ENCODE measurements around the gene HAGHL. TPM values are rescaled to one million over a fixed set of nuclear protein-coding genes. Genes with fewer than 3 reads are reported as not detected.
"Not testable (repeated sequence)": the region's sequence is repeated elsewhere in the genome, so short reads cannot be mapped to it uniquely, and the experiment has no call there.

Gene HAGHL
- total and polyA plus RNA-seq, 2 donors from 2014 or later: 7.5 to 18.0 TPM

DNA sequence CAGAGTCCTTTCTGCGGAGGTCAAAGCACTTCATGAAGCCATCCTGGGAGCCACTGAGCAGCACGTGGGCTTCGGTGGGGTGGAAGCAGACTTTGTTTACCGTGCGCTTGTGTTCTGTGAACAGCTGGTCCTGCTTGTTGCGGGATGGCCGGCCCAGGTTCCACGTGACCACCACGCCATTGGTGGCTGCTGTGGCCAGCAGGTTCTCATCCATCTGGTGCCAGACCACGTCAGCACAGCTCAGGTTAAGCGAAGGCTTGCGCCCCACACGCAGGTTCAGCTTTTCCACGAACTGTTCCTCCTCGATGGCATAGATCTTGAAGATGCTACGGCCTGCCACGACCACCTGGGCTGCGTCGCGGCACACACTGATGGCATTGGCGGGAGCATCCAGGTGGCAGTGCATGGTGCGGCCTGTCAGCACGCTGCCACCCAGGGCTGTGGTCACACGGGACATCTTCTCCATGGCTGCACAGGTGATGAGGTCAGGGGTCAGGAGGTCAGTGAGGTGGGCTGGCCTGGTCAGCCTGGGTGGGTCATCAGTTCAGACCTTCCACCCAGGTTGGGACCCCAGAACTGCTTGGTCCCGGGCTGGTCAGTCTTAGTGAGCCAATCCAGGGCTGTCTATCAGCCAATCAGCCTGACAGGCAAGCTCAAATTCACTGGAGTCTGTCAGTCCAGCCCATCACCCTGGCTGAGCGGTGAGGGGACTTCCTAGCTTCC, 37.6 kb upstream of the HAGHL start:
- Histone ChIP-seq H3K27me3 (ENCODE audit: control insufficient read depth, insufficient read depth, low read length) (no peaks in the 10 kb centered on the region), H3K9me3 (ENCODE audit: control insufficient read depth in 2 of 3, insufficient read depth in 1 of 3, low read length in 3 of 3) (no peaks in the 10 kb centered on the region), H3K36me3 (ENCODE audit: control insufficient read depth in 2 of 3, insufficient read depth in 3 of 3, low read length in 3 of 3) (peaks cover 0 to 3% (median 0%) of the 10 kb centered on the region in 3 donors), H3K9ac (ENCODE audit: low read length in 3 of 3) (peak overlapping the region; percentile 48 to 93 (median 86)), H3K4me1 (ENCODE audit: control insufficient read depth in 2 of 3, insufficient read depth in 2 of 3, low read depth in 1 of 3, low read length in 3 of 3) (peaks cover 0 to 18% (median 0%) of the 10 kb centered on the region in 3 donors), H3K27ac (ENCODE audit: low read depth in 2 of 2, low read length in 2 of 2) (no peak overlapping the region), H3K4me3 (ENCODE audit: low read length in 3 of 3) (peak overlapping the region; percentile 12 to 90 (median 75))
- TF ChIP-seq, protein P1, sequence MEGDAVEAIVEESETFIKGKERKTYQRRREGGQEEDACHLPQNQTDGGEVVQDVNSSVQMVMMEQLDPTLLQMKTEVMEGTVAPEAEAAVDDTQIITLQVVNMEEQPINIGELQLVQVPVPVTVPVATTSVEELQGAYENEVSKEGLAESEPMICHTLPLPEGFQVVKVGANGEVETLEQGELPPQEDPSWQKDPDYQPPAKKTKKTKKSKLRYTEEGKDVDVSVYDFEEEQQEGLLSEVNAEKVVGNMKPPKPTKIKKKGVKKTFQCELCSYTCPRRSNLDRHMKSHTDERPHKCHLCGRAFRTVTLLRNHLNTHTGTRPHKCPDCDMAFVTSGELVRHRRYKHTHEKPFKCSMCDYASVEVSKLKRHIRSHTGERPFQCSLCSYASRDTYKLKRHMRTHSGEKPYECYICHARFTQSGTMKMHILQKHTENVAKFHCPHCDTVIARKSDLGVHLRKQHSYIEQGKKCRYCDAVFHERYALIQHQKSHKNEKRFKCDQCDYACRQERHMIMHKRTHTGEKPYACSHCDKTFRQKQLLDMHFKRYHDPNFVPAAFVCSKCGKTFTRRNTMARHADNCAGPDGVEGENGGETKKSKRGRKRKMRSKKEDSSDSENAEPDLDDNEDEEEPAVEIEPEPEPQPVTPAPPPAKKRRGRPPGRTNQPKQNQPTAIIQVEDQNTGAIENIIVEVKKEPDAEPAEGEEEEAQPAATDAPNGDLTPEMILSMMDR (IDR thresholded peaks at IDR 0.05; ENCODE audit: borderline replicate concordance, extremely low read depth, insufficient read depth): no peak
- intact Hi-C loops (cut with DNase I): no loop called here
- DNase-seq (no peak), FAIRE-seq (no peak)

DNA sequence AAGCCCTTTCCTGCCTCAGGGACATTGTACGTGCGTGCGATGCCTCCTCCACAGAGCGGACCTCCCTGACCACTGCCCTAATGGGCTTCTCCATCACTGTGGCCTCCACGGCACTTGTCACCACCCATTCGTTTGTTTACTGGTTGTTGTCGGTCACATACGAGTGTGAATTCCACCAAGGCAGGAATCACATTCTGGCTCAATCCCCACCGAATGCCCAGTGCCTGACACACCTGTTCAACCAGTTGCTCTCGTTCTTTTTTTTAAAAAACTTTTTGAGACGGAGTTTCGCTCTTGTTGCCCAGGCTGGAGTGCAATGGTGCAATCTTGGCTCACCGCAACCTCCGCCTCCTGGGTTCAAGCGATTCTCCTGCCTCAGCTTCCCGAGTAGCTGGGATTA, 35.7 kb upstream of the HAGHL start:
- H3K27ac ChIP-seq (ENCODE audit: low read depth in 2 of 2, low read length in 2 of 2); FAIRE-seq; H3K9me3 ChIP-seq (ENCODE audit: control insufficient read depth in 2 of 3, insufficient read depth in 1 of 3, low read length in 3 of 3); H3K36me3 ChIP-seq (ENCODE audit: control insufficient read depth in 2 of 3, insufficient read depth in 3 of 3, low read length in 3 of 3); H3K27me3 ChIP-seq (ENCODE audit: control insufficient read depth, insufficient read depth, low read length); DNase-seq; H3K4me3 ChIP-seq (ENCODE audit: low read length in 3 of 3); intact Hi-C loops (cut with DNase I); H3K9ac ChIP-seq (ENCODE audit: low read length in 3 of 3): not testable (repeated sequence)
- peaks cover 0 to 17% (median 0%) of the 10 kb centered on the region in 3 donors for H3K4me1 ChIP-seq (ENCODE audit: control insufficient read depth in 2 of 3, insufficient read depth in 2 of 3, low read depth in 1 of 3, low read length in 3 of 3)

DNA sequence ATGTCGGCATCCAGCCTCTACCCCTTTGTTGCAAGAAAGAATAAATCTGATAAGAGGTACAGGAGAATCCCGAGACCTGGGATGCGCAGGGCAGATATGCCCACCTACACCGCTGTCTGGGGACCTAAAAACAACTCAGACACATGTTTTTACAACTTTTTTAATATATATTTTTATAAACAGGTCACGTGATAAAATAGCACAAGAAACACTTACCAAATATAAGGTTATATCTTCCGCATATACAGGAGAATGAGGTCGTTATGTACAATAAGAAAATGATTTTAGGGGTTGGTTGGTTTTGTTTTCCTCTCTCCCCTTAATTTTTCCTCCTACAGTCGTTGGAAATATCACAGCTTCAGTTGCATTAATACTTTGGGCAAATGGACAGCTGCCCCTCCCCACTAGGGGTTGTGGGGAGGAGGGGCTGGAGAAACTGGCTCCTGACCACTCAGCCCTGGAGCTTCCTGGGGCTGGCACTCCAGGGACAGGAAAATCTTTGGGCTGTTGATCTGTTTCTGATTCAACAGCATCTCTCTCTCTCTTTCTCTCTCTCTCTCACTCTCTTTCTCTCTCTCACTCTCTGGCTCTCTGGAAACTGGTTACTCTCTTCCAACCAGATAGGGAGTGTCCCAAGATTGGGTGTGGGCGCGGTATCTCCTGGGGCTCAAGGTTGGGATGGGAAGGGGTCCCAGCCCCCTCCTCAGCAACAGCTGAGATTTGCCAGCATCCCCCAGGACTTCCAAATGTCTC, 34.4 kb upstream of the HAGHL start:
- intact Hi-C loops (cut with DNase I): no loop called here
- Histone ChIP-seq H3K36me3 (ENCODE audit: control insufficient read depth in 2 of 3, insufficient read depth in 3 of 3, low read length in 3 of 3) (no peaks in the 10 kb centered on the region), H3K27ac (ENCODE audit: low read depth in 2 of 2, low read length in 2 of 2) (no peak overlapping the region), H3K4me3 (ENCODE audit: low read length in 3 of 3) (no peak overlapping the region), H3K4me1 (ENCODE audit: control insufficient read depth in 2 of 3, insufficient read depth in 2 of 3, low read depth in 1 of 3, low read length in 3 of 3) (peaks cover 0 to 17% (median 0%) of the 10 kb centered on the region in 3 donors), H3K9me3 (ENCODE audit: control insufficient read depth in 2 of 3, insufficient read depth in 1 of 3, low read length in 3 of 3) (no peaks in the 10 kb centered on the region), H3K27me3 (ENCODE audit: control insufficient read depth, insufficient read depth, low read length) (peaks cover 4% of the 10 kb centered on the region), H3K9ac (ENCODE audit: low read length in 3 of 3) (no peak overlapping the region)
- TF ChIP-seq, protein P1 (IDR thresholded peaks at IDR 0.05; ENCODE audit: borderline replicate concordance, extremely low read depth, insufficient read depth): no peak
- FAIRE-seq (no peak), DNase-seq (no peak)

DNA sequence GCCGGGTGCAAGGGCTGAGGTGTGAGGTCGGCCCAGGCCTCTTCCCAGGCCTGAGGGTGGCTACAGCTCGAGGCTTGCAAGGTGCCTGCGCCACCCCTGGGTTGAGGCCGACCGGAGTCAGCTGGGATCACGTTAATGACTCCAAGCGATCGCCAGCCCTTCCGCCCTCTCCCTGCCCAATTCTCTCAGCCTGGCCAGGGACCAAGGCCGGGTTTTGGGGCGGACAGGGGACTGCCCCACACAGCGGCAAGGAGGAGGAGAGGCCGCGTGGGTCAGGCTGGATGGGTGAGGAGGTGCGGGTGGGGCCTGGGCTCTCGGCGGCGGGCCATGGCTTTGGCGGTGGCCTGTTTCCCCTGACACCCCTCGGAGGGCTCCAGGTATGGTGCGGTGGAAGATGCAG, 33.5 kb upstream of the HAGHL start:
- intact Hi-C loops (cut with DNase I): no loop called here
- Histone ChIP-seq H3K4me1 (ENCODE audit: control insufficient read depth in 2 of 3, insufficient read depth in 2 of 3, low read depth in 1 of 3, low read length in 3 of 3) (peaks cover 0 to 17% (median 0%) of the 10 kb centered on the region in 3 donors), H3K27me3 (ENCODE audit: control insufficient read depth, insufficient read depth, low read length) (peaks cover 4% of the 10 kb centered on the region), H3K9me3 (ENCODE audit: control insufficient read depth in 2 of 3, insufficient read depth in 1 of 3, low read length in 3 of 3) (no peaks in the 10 kb centered on the region), H3K9ac (ENCODE audit: low read length in 3 of 3) (no peak overlapping the region), H3K4me3 (ENCODE audit: low read length in 3 of 3) (no peak overlapping the region), H3K27ac (ENCODE audit: low read depth in 2 of 2, low read length in 2 of 2) (no peak overlapping the region), H3K36me3 (ENCODE audit: control insufficient read depth in 2 of 3, insufficient read depth in 3 of 3, low read length in 3 of 3) (no peaks in the 10 kb centered on the region)
- TF ChIP-seq, protein P1 (IDR thresholded peaks at IDR 0.05; ENCODE audit: borderline replicate concordance, extremely low read depth, insufficient read depth): no peak
- FAIRE-seq: no peak
- no peak for DNase-seq
